HL-60/S4 (cell line): ENCODE results near the gene HOXA3.

Experiments
- in situ Hi-C: fragments of 300-500 bp; cut with MboI; formaldehyde crosslinking; loops from 2 replicates; pipeline ENCODE4 v1.14.3; 2022; ENCODE audit warnings: low sequenced_read_pairs

HOXA3 gene

DNA sequence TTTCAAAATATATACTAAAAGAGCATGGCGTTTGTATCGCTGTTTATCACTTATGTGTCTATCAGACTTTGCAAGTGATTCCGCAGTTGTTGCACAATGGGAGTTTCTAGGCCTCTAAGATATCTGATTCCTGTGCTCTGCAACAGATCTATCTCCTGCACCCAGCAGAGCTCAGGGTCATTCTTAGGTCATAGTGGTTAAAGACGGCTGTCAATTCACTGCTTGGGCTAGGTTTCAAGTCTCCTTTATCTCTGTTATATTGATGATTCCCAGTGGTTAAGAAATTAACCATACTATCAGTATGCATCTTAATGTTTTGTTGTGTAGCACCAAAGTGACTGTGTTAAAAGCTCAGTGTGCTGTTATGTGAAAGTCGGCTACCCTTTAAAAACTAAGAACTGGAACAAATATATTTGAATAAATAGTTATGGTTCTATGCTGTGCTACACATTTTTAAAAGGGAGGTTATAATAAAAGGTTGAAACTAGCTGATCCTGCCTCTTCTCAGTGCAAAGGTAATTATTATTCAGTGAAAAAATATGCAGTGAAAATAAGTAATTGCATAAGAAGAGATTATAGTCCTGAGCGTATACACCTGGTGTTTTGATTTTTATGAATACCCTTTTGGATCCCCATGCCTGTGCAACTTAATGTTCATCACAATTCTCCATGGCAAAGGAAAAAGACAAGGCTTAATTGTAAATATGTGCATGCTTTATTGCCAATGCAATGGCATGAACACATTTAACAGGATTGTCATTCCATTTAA, 80.6 kb downstream of the HOXA3 start:
- in situ Hi-C loops = no loop called here

GRCh38 chr7:27068259-27068658, 84.1 kb downstream of the HOXA3 start:
- in situ Hi-C loops = no loop called here

GRCh38 chr7:27066148-27066547, 86.2 kb downstream of the HOXA3 start:
- in situ Hi-C loops = no loop called here

DNA sequence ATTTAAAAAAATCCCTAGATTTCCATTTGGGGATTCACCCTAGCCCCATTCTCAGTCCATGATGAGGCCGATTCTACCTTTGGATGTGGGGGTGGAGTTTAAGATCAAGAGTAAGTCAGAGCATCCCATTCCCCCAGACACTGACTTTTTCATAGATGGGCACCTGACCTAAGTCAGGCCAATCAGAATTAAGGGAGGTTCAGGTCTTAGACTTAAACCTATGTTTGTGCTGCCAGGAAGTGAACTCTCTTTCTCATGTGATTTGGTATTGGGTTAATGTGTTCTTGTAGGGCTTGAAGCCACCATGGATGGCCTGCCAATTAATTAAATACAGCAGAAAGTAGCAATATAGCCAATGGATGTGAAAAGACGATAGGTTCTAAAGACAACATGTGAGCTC, 86.7 kb downstream of the HOXA3 start:
- in situ Hi-C loops = no loop called here

DNA sequence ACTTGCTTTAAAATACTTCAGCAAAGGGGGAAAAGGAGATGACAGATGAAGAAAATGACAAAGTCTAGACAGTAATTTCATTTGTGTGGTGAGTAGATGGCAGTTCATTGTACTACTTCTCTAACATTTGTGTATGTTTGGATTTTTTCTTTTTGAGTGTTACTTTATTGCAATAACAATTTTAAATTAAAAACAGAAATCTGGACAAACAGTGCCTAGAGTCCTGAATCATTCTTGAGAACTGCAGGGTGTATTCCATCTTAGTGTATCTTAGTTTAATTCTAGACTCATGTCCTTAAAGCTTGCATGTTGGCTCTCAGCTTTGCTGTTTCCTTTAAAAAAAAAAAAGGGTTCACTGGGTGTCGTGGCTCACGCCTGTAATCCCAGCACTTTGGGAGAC, 87.7 kb downstream of the HOXA3 start:
- in situ Hi-C loops = no loop called here

DNA sequence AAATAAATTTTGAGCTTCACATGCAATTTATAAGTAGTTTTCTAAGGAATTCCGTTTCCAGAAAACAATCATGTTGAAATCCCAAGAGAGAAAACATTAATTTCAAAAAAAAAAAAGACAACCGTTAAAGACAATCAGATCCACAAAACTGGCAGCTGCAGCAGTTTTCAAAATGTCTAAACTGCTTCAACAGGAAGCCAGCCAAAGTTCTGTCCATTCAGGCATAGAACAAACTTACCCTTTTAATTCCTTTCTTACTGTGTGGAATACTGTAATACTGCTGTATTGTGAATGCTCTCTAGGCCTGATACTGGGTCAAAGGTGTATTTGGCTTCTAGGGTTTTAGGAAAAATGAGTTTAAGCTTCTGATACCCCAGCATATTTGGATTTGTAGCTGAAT, 88.2 kb downstream of the HOXA3 start:
- in situ Hi-C loops = no loop called here

GRCh38 chr7:27062946-27063345, 89.4 kb downstream of the HOXA3 start:
- in situ Hi-C loops = no loop called here
